Stomach (tissue), 9 donors: ENCODE measurements around the gene LMNB1. TPM values are rescaled to one million over a fixed set of nuclear protein-coding genes. Genes with fewer than 3 reads are reported as not detected.

Experiments used
- DNase-seq, 2 donors: peaks; one replicate each; pipeline versions ENCODE4 v3.0.0 to v3.0.0-alpha.2; 2013 to 2019
- H3K27ac ChIP-seq, 5 donors: fragments of 200-600 bp in 4 of 5; sonication (generic) in 4 of 5; one replicate each; pipeline ENCODE4 v1.5.1; 2013 to 2019; ENCODE audit warnings: mild to moderate bottlenecking in 1 of 5, moderate library complexity in 1 of 5
- H3K27me3 ChIP-seq, 3 donors: fragments of 200-600 bp; sonication (generic); one replicate each; pipeline ENCODE4 v1.5.1; 2017 to 2019; ENCODE audit warnings: mixed run types in 1 of 3
- H3K36me3 ChIP-seq, 4 donors: fragments of 200-600 bp; sonication (generic); 1 replicate in 3 of 4; 2 replicates in 1 of 4; pipeline ENCODE4 v1.5.1; 2016 to 2019
- H3K4me1 ChIP-seq, 4 donors: fragments of 200-600 bp; sonication (generic); one replicate each; pipeline ENCODE4 v1.5.1; 2016 to 2019
- H3K4me3 ChIP-seq, 4 donors: fragments of 200-600 bp; sonication (generic) in 3 of 4; one replicate each; pipeline ENCODE4 v1.5.1; 2016 to 2019; ENCODE audit warnings: mild to moderate bottlenecking in 1 of 4
- H3K9me3 ChIP-seq, 4 donors: fragments of 200-600 bp; sonication (generic); one replicate each; pipeline ENCODE4 v1.5.1; 2016 to 2019
- CTCF ChIP-seq, 7 experiments: fragments of 450-650 bp in 4 of 7; fragments of 200-600 bp in 3 of 7; sonication (generic) in 3 of 7; IDR thresholded peaks; one replicate each; pipeline ENCODE4 v1.5.1; 2016 to 2019; ENCODE audit warnings: antibody characterized with exemption in 7 of 7, control low read depth in 2 of 7, mild to moderate bottlenecking in 1 of 7
- EP300 ChIP-seq: sonication (generic); formaldehyde crosslinking; IDR thresholded peaks from one replicate; pipeline ENCODE4 v1.6.1; 2017; ENCODE audit warnings: antibody characterized with exemption
- POLR2A ChIP-seq, 4 donors: fragments of 450-650 bp; IDR thresholded peaks; one replicate each; pipeline ENCODE4 v1.6.1; 2016; ENCODE audit warnings: antibody characterized with exemption in 4 of 4, control low read depth in 2 of 4, mild to moderate bottlenecking in 1 of 4, moderate library complexity in 1 of 4
- POLR2AphosphoS5 ChIP-seq, 3 donors: sonication (generic); formaldehyde crosslinking; IDR thresholded peaks; one replicate each; pipeline ENCODE4 v1.6.1; 2016; ENCODE audit warnings: antibody characterized with exemption in 3 of 3
- WGBS, 5 donors: extraction: QIAGEN DNeasy Blood & Tissue Kit in 3 of 5; methylation state at CpG; one replicate each; pipeline versions ENCODE4 v1.1.5 to v1.1.7; 2013 to 2018; 5-methylcytosine and 5-hydroxymethylcytosine counted together
- intact Hi-C: fragments of 100-400 bp; cut with DNase I; formaldehyde crosslinking; loops from one replicate; pipeline ENCODE4 v1.15.1; 2023; ENCODE audit warnings: low total_unique reads
- polyA plus RNA-seq, 3 donors: library from polyadenylated mRNA; stranded (reverse); fragments of 200-250 nt; gene quantifications; one replicate each; pipeline ENCODE4 v1.2.3, GENCODE V29; 2013
- total RNA-seq, 5 donors: library from RNA; depleted of rRNA; stranded (reverse); fragments of >200 nt; gene quantifications; one replicate each; pipeline versions ENCODE4 v1.1.0 to v1.2.3, GENCODE V29; 2014 to 2016
- donor health status: healthy with polysubstance abuse.
- donor health status: Bipolar disorder and iron deficiency.
- donor health status: healthy.

LMNB1 gene
- total and polyA plus RNA-seq, 8 donors: 7.6 to 167 (median 9.9) TPM

GRCh38 chr5:126848253-126848652, 71.3 kb downstream of the LMNB1 start:
- intact Hi-C loops: no loop called here
- Histone ChIP-seq H3K9me3 (no peaks in the 10 kb centered on the region), H3K27me3 (no peaks in the 10 kb centered on the region), H3K4me3 (no peak overlapping the region), H3K36me3 (no peaks in the 10 kb centered on the region), H3K4me1 (peaks cover 0 to 34% (median 21%) of the 10 kb centered on the region in 4 donors), H3K27ac (peak overlapping the region in 4 of 5 donors; percentile 25 to 55 (median 44))
- WGBS, 5 donors: 70 to 92% (median 81%) methylated on average over 8 of the region's 8 CpGs
- TF ChIP-seq CTCF (IDR thresholded peaks at IDR 0.05) (no peak), POLR2AphosphoS5 (IDR thresholded peaks at IDR 0.05) (no peak), POLR2A (IDR thresholded peaks at IDR 0.05) (no peak), EP300 (no peak)
- DNase-seq: no peak

- intact Hi-C loops: no loop called here
- Histone ChIP-seq H3K4me3 (no peak overlapping the region), H3K27ac (peak overlapping the region in 1 of 5 donors; percentile 44), H3K36me3 (no peaks in the 10 kb centered on the region), H3K9me3 (no peaks in the 10 kb centered on the region), H3K4me1 (peaks cover 0 to 34% (median 21%) of the 10 kb centered on the region in 4 donors), H3K27me3 (no peaks in the 10 kb centered on the region)
- WGBS, 5 donors: 16 to 39% (median 24%) methylated on average over 3 of the region's 3 CpGs
- DNase-seq: peak in 1 of 2 donors; percentile 61
- TF ChIP-seq EP300: no peak
- TF ChIP-seq POLR2A (IDR thresholded peaks at IDR 0.05): no peak
- TF ChIP-seq CTCF (IDR thresholded peaks at IDR 0.05): no peak
- TF ChIP-seq POLR2AphosphoS5 (IDR thresholded peaks at IDR 0.05): no peak
Observed at GRCh38 chr5:126849101-126849678, 72.3 kb downstream of the LMNB1 start.

GRCh38 chr5:126851501-126852011, 74.6 kb downstream of the LMNB1 start:
- no peak for TF ChIP-seq CTCF (IDR thresholded peaks at IDR 0.05)
- no peak for TF ChIP-seq POLR2AphosphoS5 (IDR thresholded peaks at IDR 0.05)
- no peak for TF ChIP-seq EP300
- no peak for TF ChIP-seq POLR2A (IDR thresholded peaks at IDR 0.05)
- intact Hi-C loops: no loop called here
- H3K27me3 ChIP-seq: no peaks in the 10 kb centered on the region
- H3K27ac ChIP-seq: peak overlapping the region in 4 of 5 donors; percentile 38 to 67 (median 60)
- no peak overlapping the region for H3K4me3 ChIP-seq
- H3K36me3 ChIP-seq: no peaks in the 10 kb centered on the region
- 59 to 74% (median 70%) methylated on average over 14 of the region's 14 CpGs for WGBS, 5 donors
- peaks cover 0 to 24% (median 14%) of the 10 kb centered on the region in 4 donors for H3K4me1 ChIP-seq
- DNase-seq: peak in 1 of 2 donors; percentile 70
- no peaks in the 10 kb centered on the region for H3K9me3 ChIP-seq

- DNase-seq: no peak
Observed at GRCh38 chr5:126852091-126852571, 75.2 kb downstream of the LMNB1 start.

More at GRCh38 chr5:126852091-126852571, 75.2 kb downstream of the LMNB1 start:
- Histone ChIP-seq H3K4me3 (no peak overlapping the region), H3K27ac (peak overlapping the region in 4 of 5 donors; percentile 48 to 67 (median 60)), H3K27me3 (no peaks in the 10 kb centered on the region), H3K9me3 (no peaks in the 10 kb centered on the region), H3K36me3 (no peaks in the 10 kb centered on the region), H3K4me1 (peaks cover 0 to 26% (median 14%) of the 10 kb centered on the region in 4 donors)
- intact Hi-C loops: no loop called here
- TF ChIP-seq CTCF (IDR thresholded peaks at IDR 0.05) (no peak), POLR2A (IDR thresholded peaks at IDR 0.05) (no peak), POLR2AphosphoS5 (IDR thresholded peaks at IDR 0.05) (peak in 1 of 3 donors; percentile 14), EP300 (no peak)
- WGBS, 5 donors: 59 to 82% (median 70%) methylated on average over 4 of the region's 4 CpGs
